Activated CD8-positive, alpha-beta T cell treated with anti-CD3 and anti-CD28 coated beads for 36 hours (primary cell): ENCODE results near the gene SLIT3. TPM values are rescaled to one million over a fixed set of nuclear protein-coding genes. Genes with fewer than 3 reads are reported as not detected.

Source experiments
- ATAC-seq: fragments of 200-7000 bp; cut with Tn5 transposase; one replicate; pipeline ENCODE4 v1.10.0; 2021; ENCODE audit warnings: mild to moderate bottlenecking, moderate library complexity
- CTCF ChIA-PET: fragments of 350-600 bp; sonication (Branson Sonifier 250); formaldehyde crosslinking; loops from one replicate; lab custom pipeline; 2021; ENCODE audit warnings: antibody characterized with exemption; lab: Charles Lee
- POLR2A ChIA-PET: fragments of 350-600 bp; sonication (Branson Sonifier 250); formaldehyde crosslinking; loops from one replicate; lab custom pipeline; 2021; ENCODE audit warnings: antibody characterized with exemption; lab: Charles Lee
- DNase-seq: peaks from one replicate; pipeline ENCODE4 v3.0.0-alpha.2; 2020
- H3K27ac Mint-ChIP-seq: one replicate; pipeline ENCODE4 v1.8.0; 2021; ENCODE audit warnings: mild to moderate bottlenecking, mixed read lengths
- H3K27me3 Mint-ChIP-seq: one replicate; pipeline ENCODE4 v1.8.0; 2021; ENCODE audit warnings: mixed read lengths
- H3K36me3 Mint-ChIP-seq: one replicate; pipeline ENCODE4 v1.8.0; 2021; ENCODE audit warnings: low read depth, mixed read lengths
- H3K4me1 Mint-ChIP-seq: one replicate; pipeline ENCODE4 v1.8.0; 2021; ENCODE audit warnings: low read depth, mixed read lengths
- H3K4me3 Mint-ChIP-seq: one replicate; pipeline ENCODE4 v1.8.0; 2021; ENCODE audit warnings: mild to moderate bottlenecking, moderate library complexity, mixed read lengths
- H3K9me3 Mint-ChIP-seq: one replicate; pipeline ENCODE4 v1.8.0; 2021; ENCODE audit warnings: mixed read lengths
- CTCF ChIP-seq: fragments of 200-600 bp; IDR thresholded peaks from one replicate; pipeline ENCODE4 v1.8.0; 2022; ENCODE audit warnings: antibody characterized with exemption, mild to moderate bottlenecking
- intact Hi-C: fragments of 100-400 bp; cut with micrococcal nuclease; formaldehyde crosslinking; loops from one replicate; pipeline ENCODE4 v1.10.0; 2022
- total RNA-seq, 2 experiments: library from RNA; stranded (reverse); gene quantifications; one replicate each; pipeline ENCODE4 v1.2.3, GENCODE V29; 2021

SLIT3 gene
- total RNA-seq, 2 experiments from 2014 or later: 0.69 to 0.74 TPM

- ChIA-PET POLR2A (no interaction called here), CTCF (no interaction called here)
- intact Hi-C loops: no loop called here
- H3K4me1 Mint-ChIP-seq: no peaks in the 10 kb centered on the region
- no peak overlapping the region for H3K27ac Mint-ChIP-seq
- TF ChIP-seq CTCF: no peak
- ATAC-seq (no peak), DNase-seq (no peak)
- no peak overlapping the region for H3K4me3 Mint-ChIP-seq
- H3K36me3 Mint-ChIP-seq: no peaks in the 10 kb centered on the region
- H3K9me3 Mint-ChIP-seq: no peaks in the 10 kb centered on the region
- peaks cover 2% of the 10 kb centered on the region for H3K27me3 Mint-ChIP-seq
These were observed 30.4 kb upstream of the SLIT3 start for GRCh38 chr5:169331292-169331852.

GRCh38 chr5:169328401-169328800 is 27.5 kb upstream of the SLIT3 start:
- Mint-ChIP-seq H3K27ac (no peak overlapping the region), H3K4me1 (no peaks in the 10 kb centered on the region), H3K27me3 (peaks cover 4% of the 10 kb centered on the region), H3K9me3 (no peaks in the 10 kb centered on the region), H3K36me3 (no peaks in the 10 kb centered on the region), H3K4me3 (no peak overlapping the region)
- TF ChIP-seq CTCF: no peak
- ChIA-PET CTCF (no interaction called here), POLR2A (no interaction called here)
- no peak for ATAC-seq
- intact Hi-C loops: no loop called here
- DNase-seq: no peak

- Mint-ChIP-seq H3K27ac (no peak overlapping the region), H3K9me3 (no peaks in the 10 kb centered on the region), H3K36me3 (no peaks in the 10 kb centered on the region), H3K27me3 (peaks cover 4% of the 10 kb centered on the region), H3K4me1 (no peaks in the 10 kb centered on the region), H3K4me3 (no peak overlapping the region)
- ATAC-seq: no peak
- intact Hi-C loops: no loop called here
- POLR2A ChIA-PET: no interaction called here
- CTCF ChIA-PET: no interaction called here
- DNase-seq: no peak
- no peak for TF ChIP-seq CTCF
These were observed 24.3 kb upstream of the SLIT3 start for GRCh38 chr5:169325273-169325672.

GRCh38 chr5:169318556-169318955 is 17.6 kb upstream of the SLIT3 start:
- no peaks in the 10 kb centered on the region for H3K9me3 Mint-ChIP-seq
- intact Hi-C loops: no loop called here
- H3K36me3 Mint-ChIP-seq: no peaks in the 10 kb centered on the region
- H3K27ac Mint-ChIP-seq: no peak overlapping the region
- DNase-seq (no peak), ATAC-seq (no peak)
- H3K4me3 Mint-ChIP-seq: no peak overlapping the region
- ChIA-PET POLR2A (no interaction called here), CTCF (no interaction called here)
- H3K27me3 Mint-ChIP-seq: peaks cover 15% of the 10 kb centered on the region
- TF ChIP-seq CTCF: no peak
- no peaks in the 10 kb centered on the region for H3K4me1 Mint-ChIP-seq

- no peak for TF ChIP-seq CTCF
- H3K27me3 Mint-ChIP-seq: peaks cover 17% of the 10 kb centered on the region
- ATAC-seq (no peak), DNase-seq (no peak)
- H3K27ac Mint-ChIP-seq: no peak overlapping the region
- intact Hi-C loops: loop anchor here (10.0 kb wide), 1 partner anchor 633 kb away; no protein-coding TSS in a partner anchor
- ChIA-PET POLR2A (no interaction called here), CTCF (no interaction called here)
- no peak overlapping the region for H3K4me3 Mint-ChIP-seq
- no peaks in the 10 kb centered on the region for H3K4me1 Mint-ChIP-seq
- no peaks in the 10 kb centered on the region for H3K36me3 Mint-ChIP-seq
- H3K9me3 Mint-ChIP-seq: no peaks in the 10 kb centered on the region
These were observed 6.7 kb upstream of the SLIT3 start for GRCh38 chr5:169307646-169308045.
